Stomach smooth muscle (tissue), 2 donors: ENCODE data around the gene SLX4.

ENCODE experiments used
- H3K27ac ChIP-seq: one replicate; pipeline ENCODE4 v1.7.0; 2013; ENCODE audit warnings: mild to moderate bottlenecking, low read length, inconsistent platforms
- H3K27me3 ChIP-seq, 2 donors: one replicate each; pipeline ENCODE4 v1.7.0; 2013; ENCODE audit warnings: low read length in 2 of 2; ENCODE audit not compliant: insufficient read depth in 2 of 2, control insufficient read depth in 1 of 2
- H3K36me3 ChIP-seq, 2 donors: one replicate each; pipeline ENCODE4 v1.7.0; 2013; ENCODE audit warnings: low read length in 2 of 2; ENCODE audit not compliant: control insufficient read depth in 2 of 2, insufficient read depth in 2 of 2
- H3K4me1 ChIP-seq: one replicate; pipeline ENCODE4 v1.7.0; 2013; ENCODE audit warnings: low read length; ENCODE audit not compliant: control insufficient read depth, insufficient read depth
- H3K4me3 ChIP-seq, 2 donors: one replicate each; pipeline ENCODE4 v1.7.0; 2013; ENCODE audit warnings: low read length in 2 of 2
- H3K9ac ChIP-seq, 2 donors: one replicate each; pipeline ENCODE4 v1.7.0; 2013; ENCODE audit warnings: low read length in 2 of 2, mild to moderate bottlenecking in 1 of 2
- H3K9me3 ChIP-seq, 2 donors: one replicate each; pipeline ENCODE4 v1.7.0; 2013; ENCODE audit warnings: low read length in 2 of 2; ENCODE audit not compliant: control insufficient read depth in 2 of 2
- donor health status: healthy.
- donor health status: Pancreatic carcinoma.

The SLX4 gene

GRCh38 chr16:3548445-3548844 lies 63.0 kb downstream of the SLX4 start:
- Histone ChIP-seq H3K9ac (no peak overlapping the region), H3K27ac (no peak overlapping the region), H3K4me1 (no peaks in the 10 kb centered on the region), H3K9me3 (no peaks in the 10 kb centered on the region), H3K4me3 (no peak overlapping the region), H3K36me3 (no peaks in the 10 kb centered on the region), H3K27me3 (peaks cover 0 to 2% of the 10 kb centered on the region in 2 donors)

- Histone ChIP-seq H3K4me3 (no peak overlapping the region), H3K9ac (no peak overlapping the region), H3K27ac (no peak overlapping the region), H3K27me3 (no peaks in the 10 kb centered on the region), H3K4me1 (no peaks in the 10 kb centered on the region), H3K36me3 (no peaks in the 10 kb centered on the region), H3K9me3 (no peaks in the 10 kb centered on the region)
Observed at GRCh38 chr16:3546986-3547682, 64.3 kb downstream of the SLX4 start.

GRCh38 chr16:3542601-3543373 lies 68.6 kb downstream of the SLX4 start:
- Histone ChIP-seq H3K9me3 (no peaks in the 10 kb centered on the region), H3K36me3 (peaks cover 16 to 17% of the 10 kb centered on the region in 2 donors), H3K4me1 (no peaks in the 10 kb centered on the region), H3K4me3 (no peak overlapping the region), H3K27me3 (no peaks in the 10 kb centered on the region), H3K9ac (no peak overlapping the region), H3K27ac (no peak overlapping the region)

- no peak overlapping the region for H3K4me3 ChIP-seq
- H3K27me3 ChIP-seq: no peaks in the 10 kb centered on the region
- H3K9me3 ChIP-seq: no peaks in the 10 kb centered on the region
- no peak overlapping the region for H3K9ac ChIP-seq
- H3K36me3 ChIP-seq: peaks cover 16 to 20% of the 10 kb centered on the region in 2 donors
- no peak overlapping the region for H3K27ac ChIP-seq
- H3K4me1 ChIP-seq: peaks cover 6% of the 10 kb centered on the region
Observed at GRCh38 chr16:3541527-3542155, 69.8 kb downstream of the SLX4 start.

- no peaks in the 10 kb centered on the region for H3K27me3 ChIP-seq
- no peak overlapping the region for H3K4me3 ChIP-seq
- H3K9ac ChIP-seq: no peak overlapping the region
- H3K27ac ChIP-seq: no peak overlapping the region
- peaks cover 25 to 40% of the 10 kb centered on the region in 2 donors for H3K36me3 ChIP-seq
- H3K4me1 ChIP-seq: peaks cover 11% of the 10 kb centered on the region
- no peaks in the 10 kb centered on the region for H3K9me3 ChIP-seq
Observed at GRCh38 chr16:3538222-3538621, 73.2 kb downstream of the SLX4 start.

DNA sequence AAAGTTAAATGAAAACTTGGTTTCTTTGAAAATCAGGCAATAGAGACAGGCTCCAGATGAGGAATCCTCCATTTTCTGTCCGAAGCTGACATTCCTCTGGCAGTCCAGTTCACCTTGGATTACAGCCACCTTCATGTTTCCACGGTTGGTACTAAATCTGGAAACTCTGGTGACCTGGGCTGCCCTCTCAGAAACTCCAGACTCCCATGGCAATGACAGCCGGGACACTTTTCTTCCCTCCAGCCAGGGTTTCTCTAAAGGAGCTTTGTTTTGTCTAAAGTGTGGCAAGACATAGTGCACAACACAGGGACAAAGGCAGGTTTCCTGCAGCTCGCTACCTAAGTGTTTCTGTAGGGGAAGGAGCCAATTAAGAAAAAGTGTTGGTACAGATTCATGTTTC lies 74.6 kb downstream of the SLX4 start:
- Histone ChIP-seq H3K36me3 (peaks cover 31 to 48% of the 10 kb centered on the region in 2 donors), H3K27ac (no peak overlapping the region), H3K27me3 (no peaks in the 10 kb centered on the region), H3K9ac (peak overlapping the region in 1 of 2 donors; percentile 47), H3K4me1 (peaks cover 11% of the 10 kb centered on the region), H3K9me3 (no peaks in the 10 kb centered on the region), H3K4me3 (no peak overlapping the region)

- Histone ChIP-seq H3K4me1 (peaks cover 11% of the 10 kb centered on the region), H3K36me3 (peaks cover 31 to 45% of the 10 kb centered on the region in 2 donors), H3K27me3 (no peaks in the 10 kb centered on the region), H3K9ac (no peak overlapping the region), H3K27ac (peak overlapping the region; percentile 24), H3K9me3 (no peaks in the 10 kb centered on the region), H3K4me3 (no peak overlapping the region)
Observed at GRCh38 chr16:3536271-3536731, 75.1 kb downstream of the SLX4 start.

GRCh38 chr16:3534126-3534525 lies 77.3 kb downstream of the SLX4 start:
- Histone ChIP-seq H3K36me3 (peaks cover 27 to 48% of the 10 kb centered on the region in 2 donors), H3K4me1 (peaks cover 11% of the 10 kb centered on the region), H3K9me3 (no peaks in the 10 kb centered on the region), H3K9ac (no peak overlapping the region), H3K27me3 (no peaks in the 10 kb centered on the region), H3K27ac (no peak overlapping the region), H3K4me3 (no peak overlapping the region)

DNA sequence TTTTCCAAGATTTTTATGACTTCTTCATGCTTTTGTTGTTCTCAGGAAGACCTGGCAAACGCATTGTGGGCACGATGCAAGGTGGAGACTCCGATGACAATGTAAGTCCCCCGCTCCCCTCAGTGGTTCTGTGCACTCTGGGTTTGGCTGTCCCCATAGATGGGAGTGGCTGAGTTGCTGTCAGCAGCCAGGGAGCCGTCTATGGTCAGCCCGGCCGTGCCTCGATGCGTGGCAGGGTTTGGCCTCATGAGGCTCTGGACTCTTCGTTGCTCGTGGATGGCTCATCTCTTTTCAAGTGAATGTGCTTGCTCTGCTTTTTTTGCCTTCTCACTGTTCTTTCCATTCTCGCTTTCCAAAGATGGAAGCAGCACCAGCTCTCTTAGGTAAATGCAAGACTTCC lies 78.7 kb downstream of the SLX4 start:
- H3K4me3 ChIP-seq: no peak overlapping the region
- H3K36me3 ChIP-seq: peaks cover 31 to 51% of the 10 kb centered on the region in 2 donors
- no peaks in the 10 kb centered on the region for H3K27me3 ChIP-seq
- H3K4me1 ChIP-seq: peaks cover 11% of the 10 kb centered on the region
- H3K9ac ChIP-seq: no peak overlapping the region
- no peaks in the 10 kb centered on the region for H3K9me3 ChIP-seq
- no peak overlapping the region for H3K27ac ChIP-seq
